Measurements from ENCODE around the gene KLK3.
"Not testable (repeated sequence)": the region's sequence is repeated elsewhere in the genome, so short reads cannot be mapped to it uniquely, and the experiment has no call there.

Gene KLK3

GRCh38 chr19:50854636-50855410 is at the start of gene KLK3:
Gene KLK3, plus strand, starts transcription at chr19:50854915. Its CDS starts 41 bp downstream, at chr19:50854956.
- DNase-seq (ENCODE audit: low spot score) = no peak
- in situ Hi-C loops (cut with MboI; ENCODE audit: low pct_unique_long_range_greater_than_20kb, low sequenced_read_pairs, unreplicated experiment) = no loop called here
- no peak for TF ChIP-seq CTCF (IDR thresholded peaks at IDR 0.05; ENCODE audit: extremely low read depth, insufficient read depth, missing control alignments)

GRCh38 chr19:50808856-50809255 is 45.9 kb upstream of the KLK3 start:
- no peak for DNase-seq (ENCODE audit: low spot score)
- in situ Hi-C loops (cut with MboI; ENCODE audit: low pct_unique_long_range_greater_than_20kb, low sequenced_read_pairs, unreplicated experiment) = no loop called here
- TF ChIP-seq CTCF (IDR thresholded peaks at IDR 0.05; ENCODE audit: extremely low read depth, insufficient read depth, missing control alignments) = no peak

- DNase-seq (ENCODE audit: low spot score); in situ Hi-C loops (cut with MboI; ENCODE audit: low pct_unique_long_range_greater_than_20kb, low sequenced_read_pairs, unreplicated experiment): not testable (repeated sequence)
Observed at GRCh38 chr19:50811622-50812238, 43.0 kb upstream of the KLK3 start.

GRCh38 chr19:50812474-50812873 is 42.2 kb upstream of the KLK3 start:
- no peak for DNase-seq (ENCODE audit: low spot score)
- no peak for TF ChIP-seq CTCF (IDR thresholded peaks at IDR 0.05; ENCODE audit: extremely low read depth, insufficient read depth, missing control alignments)
- in situ Hi-C loops (cut with MboI; ENCODE audit: low pct_unique_long_range_greater_than_20kb, low sequenced_read_pairs, unreplicated experiment) = no loop called here

- no peak for TF ChIP-seq CTCF (IDR thresholded peaks at IDR 0.05; ENCODE audit: extremely low read depth, insufficient read depth, missing control alignments)
- in situ Hi-C loops (cut with MboI; ENCODE audit: low pct_unique_long_range_greater_than_20kb, low sequenced_read_pairs, unreplicated experiment) = no loop called here
- no peak for DNase-seq (ENCODE audit: low spot score)
Observed at GRCh38 chr19:50814883-50815282, 39.8 kb upstream of the KLK3 start.

- no peak for DNase-seq (ENCODE audit: low spot score)
- no peak for TF ChIP-seq CTCF (IDR thresholded peaks at IDR 0.05; ENCODE audit: extremely low read depth, insufficient read depth, missing control alignments)
- in situ Hi-C loops (cut with MboI; ENCODE audit: low pct_unique_long_range_greater_than_20kb, low sequenced_read_pairs, unreplicated experiment) = no loop called here
Observed at GRCh38 chr19:50815439-50815838, 39.3 kb upstream of the KLK3 start.
